CD4-positive, alpha-beta T cell treated with Interleukin-2 at 100 ng/mL for 4 hours (primary cell): ENCODE data around the gene PCED1A.

Experiments
- DNase-seq: peaks from one replicate; pipeline ENCODE4 v3.0.0-alpha.2; 2020; ENCODE audit warnings: low spot score

PCED1A gene

GRCh38 chr20:2840138-2840966 is at the start of gene PCED1A, which contains the start of gene VPS16:
Gene PCED1A (minus strand): TSS chr20:2840655. CDS start chr20:2839912, 743 bp downstream.
Gene VPS16 (plus strand): TSS chr20:2840745. CDS start chr20:2840775, 30 bp downstream.
- DNase-seq, result peak; percentile 87

- DNase-seq, result no peak
Observed at GRCh38 chr20:2889797-2890196, 49.3 kb upstream of the PCED1A start.

- no peak for DNase-seq
Observed at GRCh38 chr20:2889209-2889608, 48.8 kb upstream of the PCED1A start.

DNA sequence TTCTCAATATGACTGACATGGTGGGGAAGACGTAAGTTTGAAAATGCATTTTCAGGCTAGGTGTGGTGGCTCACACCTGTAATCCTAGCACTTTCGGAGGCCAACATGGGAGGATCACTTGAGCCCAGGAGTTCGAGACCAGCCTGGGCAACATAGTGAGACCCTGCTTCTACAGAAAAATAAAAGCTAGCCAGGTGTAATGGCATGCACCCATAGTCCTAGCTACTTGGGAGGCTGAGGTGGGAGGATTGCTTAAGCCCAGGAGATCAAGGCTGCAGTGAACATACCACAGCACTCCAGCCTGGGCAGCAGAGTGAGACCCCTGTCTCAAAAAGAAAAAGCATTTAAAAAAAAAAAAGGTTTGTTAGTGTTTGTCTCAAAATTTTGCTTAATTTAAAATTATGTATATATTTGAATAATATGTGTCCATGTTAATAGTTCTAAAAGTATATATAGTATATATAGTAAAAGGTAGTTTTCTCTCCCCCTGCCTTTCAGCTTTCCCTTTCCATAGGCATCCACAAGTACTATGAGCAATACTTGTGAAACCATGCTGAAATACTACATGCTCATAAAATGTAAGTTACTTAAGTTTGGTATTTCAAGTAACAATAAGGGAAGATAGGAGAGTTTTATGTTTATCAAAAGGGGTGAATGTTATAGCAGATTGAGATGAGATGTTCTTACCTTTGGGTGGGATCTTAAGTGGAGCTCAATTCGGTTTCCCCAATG is 47.9 kb upstream of the PCED1A start:
- no peak for DNase-seq

DNA sequence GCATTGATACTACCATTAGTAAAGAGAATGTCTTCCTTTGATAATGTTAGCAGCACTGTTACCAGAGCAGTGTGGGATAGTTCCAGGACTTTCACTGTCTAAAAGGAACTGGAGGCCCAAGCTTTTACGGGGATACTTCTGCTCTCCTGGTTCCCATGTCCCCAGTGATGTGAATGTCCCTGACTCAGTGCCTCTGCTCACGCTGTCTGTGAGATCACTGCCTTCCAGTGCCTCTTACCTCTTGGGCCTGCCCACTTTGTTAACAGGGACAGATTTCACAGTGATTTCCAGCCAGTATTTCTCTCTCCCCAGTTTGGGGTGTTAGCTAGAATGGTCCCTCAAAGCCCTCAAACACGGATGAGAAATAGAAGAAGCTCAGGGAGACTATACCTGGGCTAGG is 47.3 kb upstream of the PCED1A start:
- DNase-seq, result no peak

GRCh38 chr20:2883726-2884637 is 43.5 kb upstream of the PCED1A start:
- DNase-seq, result no peak

- no peak for DNase-seq
Observed at GRCh38 chr20:2880650-2881049, 40.2 kb upstream of the PCED1A start.

- DNase-seq, result no peak
Observed at GRCh38 chr20:2879146-2879545, 38.7 kb upstream of the PCED1A start.

DNA sequence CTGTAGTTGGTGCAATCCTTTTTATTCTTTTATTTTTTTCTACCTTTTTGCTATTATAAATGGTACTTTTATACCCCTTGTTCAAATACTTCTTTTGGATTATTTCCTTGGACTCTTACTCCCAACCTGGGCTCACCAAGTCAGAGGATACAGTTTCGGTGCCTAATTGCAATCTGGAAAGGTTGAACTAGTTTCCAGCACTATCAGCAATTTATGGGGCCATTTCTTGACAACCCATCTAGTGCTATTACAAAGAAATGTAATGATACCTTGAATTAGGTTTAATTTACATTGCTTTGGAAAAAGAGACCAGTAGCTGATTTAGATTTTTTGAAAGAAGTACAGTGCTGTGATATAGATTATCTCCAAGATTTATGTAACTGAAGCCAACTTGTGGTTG is 38.1 kb upstream of the PCED1A start:
- DNase-seq, result no peak

DNA sequence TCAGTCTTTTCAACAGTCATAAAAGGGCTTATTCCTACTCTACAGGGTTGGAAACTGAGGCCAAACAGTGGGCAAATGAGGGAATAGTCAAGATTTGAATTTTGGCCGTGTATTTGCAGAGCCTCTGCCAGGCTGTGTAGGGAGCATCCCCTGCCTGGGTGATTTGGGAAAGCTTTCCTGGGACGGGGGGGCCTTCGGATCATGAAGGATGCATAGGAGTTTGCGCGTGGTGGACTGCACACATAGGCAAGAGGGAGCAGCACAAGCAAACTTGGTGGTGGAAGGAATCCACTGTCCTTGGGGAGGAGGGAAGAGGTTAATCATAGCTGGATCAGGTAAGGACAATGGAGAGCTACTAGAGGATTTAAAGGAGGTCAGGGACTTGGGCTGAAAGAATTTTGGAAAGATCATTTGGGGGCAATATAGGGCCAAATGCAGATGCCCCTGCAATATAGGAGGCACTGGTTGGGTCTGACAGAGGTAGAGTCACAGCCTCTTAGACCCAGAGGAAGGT is 35.3 kb upstream of the PCED1A start:
- no peak for DNase-seq

DNA sequence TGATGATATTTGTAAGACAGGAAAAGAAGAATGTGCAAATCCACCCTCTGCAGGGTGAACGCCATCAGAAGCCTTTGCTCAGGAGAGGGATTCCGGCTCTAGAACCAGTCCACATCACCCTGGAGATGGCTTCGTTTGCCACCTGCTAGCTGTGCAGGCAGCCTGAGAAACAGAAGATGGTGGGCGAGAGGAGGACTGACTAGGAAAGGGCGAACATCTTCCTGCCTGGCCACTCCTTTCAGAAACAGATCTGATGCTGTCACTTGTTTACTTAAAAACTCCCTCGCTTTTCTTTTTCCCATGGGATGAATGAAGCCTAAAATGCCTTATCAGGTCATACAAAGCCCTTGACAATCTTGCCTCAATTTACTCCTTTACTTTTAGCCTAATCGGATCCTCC is 34.0 kb upstream of the PCED1A start:
- DNase-seq, result no peak

DNA sequence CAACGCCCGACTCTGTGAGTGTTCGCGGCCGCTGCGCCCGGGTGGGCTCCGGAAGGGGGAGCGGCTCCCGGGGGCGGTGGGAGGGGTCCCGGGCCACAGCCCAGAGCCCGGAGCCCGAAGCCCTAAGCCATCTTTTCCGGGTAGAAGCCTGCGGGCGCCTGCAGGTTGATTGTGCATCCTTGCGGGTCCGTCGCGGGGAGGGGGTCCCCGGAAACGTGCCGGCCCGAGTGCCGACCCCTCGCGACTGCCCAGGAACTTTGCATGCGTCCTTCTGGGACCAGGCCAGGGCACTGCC is 33.2 kb upstream of the PCED1A start:
- peak; percentile 59 for DNase-seq

- peak; percentile 93 for DNase-seq
Observed at GRCh38 chr20:2873010-2873746, 32.7 kb upstream of the PCED1A start, which contains the start of gene PTPRA. Gene PTPRA (plus strand): TSS chr20:2873481. CDS start chr20:2964278, 90,797 bp downstream.

GRCh38 chr20:2872459-2873009 is 32.1 kb upstream of the PCED1A start:
- DNase-seq, result peak; percentile 72

DNA sequence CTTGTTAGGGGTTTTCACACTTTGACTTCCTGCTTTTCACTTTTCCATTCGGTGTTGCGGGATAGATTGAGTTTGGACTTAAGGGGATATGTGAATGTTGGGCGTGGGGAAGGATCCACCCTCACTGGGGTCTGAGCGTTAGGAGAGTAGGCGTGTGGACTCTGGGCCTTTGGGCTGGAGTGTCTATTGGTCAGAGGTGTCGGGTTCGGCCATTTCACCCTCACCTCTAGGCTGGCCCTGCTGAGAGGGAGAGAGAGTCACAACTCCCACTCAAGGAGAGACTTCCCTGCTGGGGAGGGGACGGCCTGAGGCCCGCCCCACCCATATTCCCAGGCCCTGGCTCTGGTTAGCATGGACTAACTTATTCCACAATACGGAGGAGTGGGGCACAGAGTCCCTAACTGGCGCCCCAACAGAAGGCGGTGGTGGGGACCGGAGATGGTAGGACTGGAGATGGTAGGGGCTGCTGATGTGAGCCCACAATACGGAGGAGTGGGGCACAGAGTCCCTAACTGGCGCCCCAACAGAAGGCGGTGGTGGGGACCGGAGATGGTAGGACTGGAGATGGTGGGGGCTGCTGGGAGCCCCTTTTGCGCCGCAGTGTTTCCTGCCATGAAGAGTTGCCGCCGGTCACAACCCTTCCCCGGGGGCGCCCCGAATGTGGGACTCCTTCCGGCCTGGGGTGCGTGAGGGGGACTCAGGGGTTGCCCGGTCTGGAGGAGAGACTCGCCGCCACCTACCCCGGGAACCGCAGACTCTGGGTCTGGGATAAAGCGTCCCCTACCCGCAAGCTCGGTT is 31.4 kb upstream of the PCED1A start:
- no peak for DNase-seq

- no peak for DNase-seq
Observed at GRCh38 chr20:2871111-2871465, 30.6 kb upstream of the PCED1A start.

DNA sequence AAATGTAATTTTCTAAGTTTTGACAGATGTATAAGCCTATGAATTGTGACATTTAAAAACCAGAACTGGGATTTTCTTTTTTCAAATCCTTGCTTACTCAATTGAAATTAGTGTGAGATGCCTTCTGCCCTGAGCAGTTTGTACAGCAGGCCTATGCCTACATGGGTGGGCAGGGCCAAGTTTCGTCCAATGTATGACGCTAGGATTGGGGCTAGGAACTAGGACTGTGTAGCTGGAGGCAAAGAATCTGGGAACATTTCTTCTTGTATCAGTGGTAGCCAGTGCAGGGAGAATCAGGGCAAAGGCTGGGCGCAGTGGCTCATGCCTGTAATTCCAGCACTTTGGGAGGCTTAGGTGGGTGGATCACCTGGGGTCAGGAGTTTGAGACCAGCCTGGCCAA is 28.9 kb upstream of the PCED1A start:
- DNase-seq, result no peak

DNA sequence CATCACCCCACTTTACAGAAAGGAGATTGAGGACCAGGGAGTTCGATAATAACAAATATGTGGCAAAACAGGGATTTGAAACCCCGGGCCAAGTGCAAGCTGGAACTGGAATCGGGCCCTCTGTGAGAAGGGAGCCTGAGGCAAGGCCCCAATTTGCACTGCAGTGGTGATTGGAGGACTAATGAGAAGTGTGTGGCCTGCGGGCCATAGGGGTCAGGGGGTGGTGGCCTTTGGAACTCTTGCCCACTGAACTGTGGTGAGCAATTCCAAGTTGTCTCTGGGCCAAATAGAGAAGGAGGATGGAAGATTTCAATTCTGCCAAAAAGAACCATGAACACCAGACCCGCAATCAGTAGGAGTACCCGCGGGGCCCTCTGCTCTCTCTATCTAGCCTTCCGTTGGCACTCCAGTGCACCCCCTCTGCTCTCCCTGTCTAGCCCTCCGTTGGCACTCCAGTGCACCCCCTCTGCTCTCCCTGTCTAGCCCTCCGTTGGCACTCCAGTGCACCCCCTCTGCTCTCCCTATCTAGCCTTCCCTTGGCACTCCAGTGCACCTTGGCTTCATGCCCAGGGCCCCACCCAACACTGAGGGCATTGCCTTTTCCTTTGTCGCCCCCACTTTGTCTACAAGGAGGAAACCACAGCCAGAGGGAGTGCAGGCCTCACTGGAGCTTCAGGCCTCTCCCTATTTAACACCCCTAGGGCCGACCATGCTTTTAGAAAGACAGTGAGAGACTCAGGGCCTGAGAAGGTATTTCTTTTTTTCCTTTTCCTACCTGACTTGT is 26.8 kb upstream of the PCED1A start:
- DNase-seq, result no peak

DNA sequence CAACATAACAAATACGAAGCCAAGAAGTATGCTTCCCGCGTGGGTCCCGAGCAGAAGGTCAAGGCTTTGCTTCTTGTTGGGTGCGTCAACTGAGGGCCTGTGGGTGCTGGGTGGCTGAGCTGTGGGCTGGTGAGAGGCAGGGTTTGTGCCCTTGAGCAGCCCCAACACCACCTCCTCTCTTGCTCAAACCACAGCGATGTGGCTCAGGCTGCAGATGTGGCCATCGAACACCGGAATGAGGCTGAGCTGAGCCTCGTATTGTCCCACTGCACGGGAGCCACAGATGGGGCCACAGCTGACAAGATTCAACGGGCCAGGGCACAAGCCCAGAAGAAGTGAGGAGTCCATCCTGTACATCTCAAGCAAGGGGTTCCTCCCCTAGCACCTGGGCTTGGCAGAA is 25.8 kb upstream of the PCED1A start:
- no peak for DNase-seq

- DNase-seq, result peak; percentile 32
Observed at GRCh38 chr20:2865630-2866029, 25.2 kb upstream of the PCED1A start.
